NT2/D1 (cell line): ENCODE results near the gene EFCAB5.

Experiments
- SUZ12 ChIP-seq: IDR thresholded peaks from 2 replicates; pipeline ENCODE4 v1.6.1; 2011; ENCODE audit not compliant: insufficient read length, insufficient read depth; ENCODE audit errors: extremely low read depth
- YY1 ChIP-seq: IDR thresholded peaks from 2 replicates; pipeline ENCODE4 v1.6.1; 2011; ENCODE audit not compliant: insufficient read length, insufficient read depth

DNA sequence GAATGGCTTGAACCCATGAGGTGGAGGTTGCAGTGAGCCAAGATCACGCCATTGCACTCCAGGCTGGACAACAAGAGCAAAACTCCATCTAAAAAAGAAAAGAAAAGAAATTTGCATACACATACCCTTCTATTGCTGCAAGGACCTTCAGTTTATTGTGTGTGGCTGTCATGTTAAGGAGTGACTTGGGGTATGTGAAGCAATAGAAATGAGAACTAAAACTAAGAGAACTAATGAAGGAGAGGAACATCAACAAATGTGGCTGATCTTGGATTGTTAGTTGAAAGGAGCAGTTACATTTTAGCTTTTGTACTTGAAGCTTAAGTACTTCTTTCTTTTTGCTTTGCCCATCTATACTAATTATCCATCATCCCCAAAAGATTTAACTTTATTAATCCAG, 162.5 kb downstream of the EFCAB5 start:
- TF ChIP-seq SUZ12 (no peak), YY1 (no peak)
